HPDE6-E6E7 (cell line): ENCODE results near the gene FAM227A.

ENCODE experiments used
- DNase-seq: peaks from one replicate; pipeline ENCODE4 v3.0.0; 2011; ENCODE audit warnings: missing footprints; ENCODE audit errors: extremely low spot score

Gene FAM227A

GRCh38 chr22:38540701-38541100 lies 115.5 kb downstream of the FAM227A start:
- DNase-seq, result no peak

GRCh38 chr22:38531251-38531938 lies 124.8 kb downstream of the FAM227A start:
- DNase-seq, result no peak
